Neural cell (in vitro differentiated cells): ENCODE results near the gene PGF. TPM values are rescaled to one million over a fixed set of nuclear protein-coding genes. Genes with fewer than 3 reads are reported as not detected.

Experiments
- H2AFZ ChIP-seq: fragments of 200-600, 300-800 bp; sonication (generic), shearing (Covaris generic); 2 replicates; pipeline ENCODE4 v1.6.0; 2014; ENCODE audit warnings: low read depth, mild to moderate bottlenecking, antibody characterized with exemption, low read length, moderate library complexity
- H3F3A ChIP-seq: fragments of 200-600 bp; shearing (Covaris generic); 2 replicates; pipeline ENCODE4 v1.6.1; 2016; ENCODE audit warnings: mild to moderate bottlenecking, moderate library complexity, mixed read lengths, antibody characterized with exemption, low read length; ENCODE audit not compliant: insufficient read depth, poor library complexity, severe bottlenecking
- H3K27ac ChIP-seq: fragments of 200-600, 300-800 bp; sonication (generic), shearing (Covaris generic); 2 replicates; pipeline ENCODE4 v1.5.1; 2014; ENCODE audit warnings: mild to moderate bottlenecking, low read length, moderate library complexity
- H3K27me3 ChIP-seq: fragments of 300-800, 200-600 bp; sonication (generic), shearing (Covaris generic); 2 replicates; pipeline ENCODE4 v1.6.0; 2014; ENCODE audit warnings: mild to moderate bottlenecking, low read depth, low read length, moderate library complexity; ENCODE audit not compliant: insufficient read depth
- H3K36me3 ChIP-seq: fragments of 300-800, 200-600 bp; sonication (generic), shearing (Covaris generic); 2 replicates; pipeline ENCODE4 v1.5.1; 2014; ENCODE audit warnings: mild to moderate bottlenecking, antibody characterized with exemption, low read length, moderate library complexity; ENCODE audit not compliant: insufficient read depth
- H3K4me2 ChIP-seq: fragments of 300-800, 200-600 bp; sonication (generic), shearing (Covaris generic); 2 replicates; pipeline ENCODE4 v1.6.0; 2014; ENCODE audit warnings: mild to moderate bottlenecking, low read length
- H3K4me3 ChIP-seq: fragments of 300-800, 200-600 bp; sonication (generic), shearing (Covaris generic); 2 replicates; pipeline ENCODE4 v1.5.1; 2014; ENCODE audit warnings: mild to moderate bottlenecking, low read length, moderate library complexity
- H3K79me2 ChIP-seq: fragments of 200-600 bp; shearing (Covaris generic); replicated peaks from 2 replicates; pipeline ENCODE4 v1.6.0; 2014; ENCODE audit warnings: mild to moderate bottlenecking, low read length, moderate library complexity; ENCODE audit not compliant: insufficient read depth
- H3K9ac ChIP-seq: fragments of 300-800, 200-600 bp; sonication (generic), shearing (Covaris generic); 2 replicates; pipeline ENCODE4 v1.6.1; 2016; ENCODE audit warnings: mild to moderate bottlenecking, low read length, mixed read lengths
- H3K9me2 ChIP-seq: fragments of 200-600 bp; shearing (Covaris generic); 2 replicates; pipeline ENCODE4 v1.6.1; 2016; ENCODE audit warnings: mild to moderate bottlenecking, low read length, mixed read lengths; ENCODE audit not compliant: insufficient read depth
- H3K9me3 ChIP-seq: fragments of 200-600, 300-800 bp; sonication (generic), shearing (Covaris generic); 2 replicates; pipeline ENCODE4 v1.6.1; 2016; ENCODE audit warnings: mild to moderate bottlenecking, mixed run types, low read length, moderate library complexity, mixed read lengths
- H4K20me1 ChIP-seq: fragments of 200-600 bp; shearing (Covaris generic); 2 replicates; pipeline ENCODE4 v1.6.1; 2016; ENCODE audit warnings: mild to moderate bottlenecking, mixed run types; ENCODE audit not compliant: insufficient read depth
- CTCF ChIP-seq: fragments of 450-650 bp; IDR thresholded peaks from 2 replicates; pipeline ENCODE4 v1.5.1; 2014; ENCODE audit warnings: antibody characterized with exemption, mild to moderate bottlenecking, moderate library complexity; ENCODE audit not compliant: poor library complexity, severe bottlenecking
- EP300 ChIP-seq: fragments of 450-650 bp; conservative IDR thresholded peaks from 2 replicates; pipeline ENCODE4 v1.6.1; 2014; ENCODE audit warnings: antibody characterized with exemption, mild to moderate bottlenecking, moderate library complexity; ENCODE audit not compliant: poor library complexity, severe bottlenecking
- EZH2 ChIP-seq: fragments of 200-600, 300-800 bp; shearing (Covaris generic), sonication (generic); IDR thresholded peaks from 2 replicates; pipeline ENCODE4 v1.6.1; 2014; ENCODE audit warnings: antibody characterized with exemption, low read length, borderline replicate concordance, mild to moderate bottlenecking; ENCODE audit not compliant: insufficient read depth, poor library complexity, severe bottlenecking
- MXI1 ChIP-seq: fragments of 450-650 bp; conservative IDR thresholded peaks from 2 replicates; pipeline ENCODE4 v1.6.1; 2014; ENCODE audit warnings: antibody characterized with exemption, mild to moderate bottlenecking; ENCODE audit not compliant: poor library complexity, severe bottlenecking
- POLR2AphosphoS5 ChIP-seq: IDR thresholded peaks from 2 replicates; pipeline ENCODE4 v1.6.1; 2012
- RAD21 ChIP-seq: fragments of 450-650 bp; conservative IDR thresholded peaks from 2 replicates; pipeline ENCODE4 v1.6.1; 2014; ENCODE audit warnings: antibody characterized with exemption, mild to moderate bottlenecking, moderate library complexity
- REST ChIP-seq: IDR thresholded peaks from 2 replicates; pipeline ENCODE4 v1.6.1; 2012; ENCODE audit warnings: borderline replicate concordance
- SMC3 ChIP-seq: fragments of 450-650 bp; conservative IDR thresholded peaks from 2 replicates; pipeline ENCODE4 v1.6.1; 2014; ENCODE audit warnings: antibody characterized with exemption, mild to moderate bottlenecking, moderate library complexity; ENCODE audit not compliant: poor library complexity
- TAF1 ChIP-seq: IDR thresholded peaks from 2 replicates; pipeline ENCODE4 v1.6.1; 2012; ENCODE audit warnings: low read depth
- polyA plus RNA-seq: library from polyadenylated mRNA; depleted of rRNA; stranded (reverse); fragments of >200 nt; gene quantifications from 2 replicates; pipeline ENCODE4 v1.2.3, GENCODE V29; 2014

Gene PGF
- polyA plus RNA-seq, 1 donor from 2014 or later = not detected

- H3K9me2 ChIP-seq = no peaks in the 10 kb centered on the region
- no peak overlapping the region for H3K4me2 ChIP-seq
- H3K79me2 ChIP-seq = no peaks in the 10 kb centered on the region
- H4K20me1 ChIP-seq = no peaks in the 10 kb centered on the region
- H3K9me3 ChIP-seq = no peaks in the 10 kb centered on the region
- TF ChIP-seq RAD21 (no peak), POLR2AphosphoS5 (no peak), SMC3 (no peak)
- H2AFZ ChIP-seq = no peak overlapping the region
- no peak overlapping the region for H3K4me3 ChIP-seq
- no peaks in the 10 kb centered on the region for H3K27me3 ChIP-seq
- no peaks in the 10 kb centered on the region for H3K36me3 ChIP-seq
- H3F3A ChIP-seq = no peaks in the 10 kb centered on the region
- H3K27ac ChIP-seq = no peak overlapping the region
- H3K9ac ChIP-seq = no peak overlapping the region
Measured at GRCh38 chr14:74975059-74975810, 19.8 kb upstream of the PGF start.

GRCh38 chr14:74974364-74975058 is 19.1 kb upstream of the PGF start:
- no peaks in the 10 kb centered on the region for H3F3A ChIP-seq
- H3K79me2 ChIP-seq = no peaks in the 10 kb centered on the region
- no peak overlapping the region for H3K9ac ChIP-seq
- no peak for TF ChIP-seq REST
- TF ChIP-seq EP300 = no peak
- TF ChIP-seq TAF1 = no peak
- TF ChIP-seq EZH2 = no peak
- no peak for TF ChIP-seq POLR2AphosphoS5
- no peak for TF ChIP-seq CTCF
- no peak for TF ChIP-seq SMC3
- TF ChIP-seq RAD21 = no peak
- TF ChIP-seq MXI1 = no peak
- H3K4me3 ChIP-seq = no peak overlapping the region
- H3K27me3 ChIP-seq = no peaks in the 10 kb centered on the region
- H4K20me1 ChIP-seq = no peaks in the 10 kb centered on the region
- H3K9me3 ChIP-seq = no peaks in the 10 kb centered on the region
- H3K27ac ChIP-seq = no peak overlapping the region
- no peak overlapping the region for H3K4me2 ChIP-seq
- no peaks in the 10 kb centered on the region for H3K9me2 ChIP-seq
- H2AFZ ChIP-seq = no peak overlapping the region
- H3K36me3 ChIP-seq = no peaks in the 10 kb centered on the region
